HG02885 (cell line): ENCODE data around the gene ARID5B.
A peak's percentile ranks its signal among the peaks of the same experiment; 100 is the strongest.
"Not testable (repeated sequence)": the region's sequence is repeated elsewhere in the genome, so short reads cannot be mapped to it uniquely, and the experiment has no call there.

Source experiments
- ATAC-seq: cut with Tn5 transposase; IDR thresholded peaks from one replicate; pipeline ENCODE4 v1.9.1; 2021; ENCODE audit warnings: mild to moderate bottlenecking; ENCODE audit not compliant: unreplicated experiment, poor library complexity

The ARID5B gene

GRCh38 chr10:61900829-61901792 is at the start of gene ARID5B:
Gene ARID5B, plus strand, starts transcription at chr10:61901699. Its CDS starts 11 bp downstream, at chr10:61901710.
- no peak for ATAC-seq

GRCh38 chr10:61852261-61852660 is 49.2 kb upstream of the ARID5B start:
- ATAC-seq, result no peak

GRCh38 chr10:61855771-61856170 is 45.7 kb upstream of the ARID5B start:
- ATAC-seq, result no peak

GRCh38 chr10:61857746-61858145 is 43.8 kb upstream of the ARID5B start:
- no peak for ATAC-seq

GRCh38 chr10:61859786-61860185 is 41.7 kb upstream of the ARID5B start:
- no peak for ATAC-seq

- ATAC-seq, result no peak
Observed at GRCh38 chr10:61860964-61861758, 40.3 kb upstream of the ARID5B start.

GRCh38 chr10:61863981-61864380 is 37.5 kb upstream of the ARID5B start:
- ATAC-seq, result no peak

- ATAC-seq, result no peak
Observed at GRCh38 chr10:61866700-61867368, 34.7 kb upstream of the ARID5B start.

GRCh38 chr10:61867374-61867773 is 34.1 kb upstream of the ARID5B start:
- ATAC-seq, result not testable (repeated sequence)

- not testable (repeated sequence) for ATAC-seq
Observed at GRCh38 chr10:61867817-61868216, 33.7 kb upstream of the ARID5B start.

- no peak for ATAC-seq
Observed at GRCh38 chr10:61869041-61869675, 32.3 kb upstream of the ARID5B start.

GRCh38 chr10:61869774-61870525 is 31.5 kb upstream of the ARID5B start:
- no peak for ATAC-seq

GRCh38 chr10:61870526-61870895 is 31.0 kb upstream of the ARID5B start:
- ATAC-seq, result no peak

GRCh38 chr10:61871487-61871886 is 30.0 kb upstream of the ARID5B start:
- ATAC-seq, result no peak

GRCh38 chr10:61877887-61878739 is 23.4 kb upstream of the ARID5B start:
- peak; percentile 48 for ATAC-seq

GRCh38 chr10:61878740-61879068 is 22.8 kb upstream of the ARID5B start:
- ATAC-seq, result peak; percentile 27

GRCh38 chr10:61882621-61883370 is 18.7 kb upstream of the ARID5B start:
- peak; percentile 69 for ATAC-seq
